K562 (cell line): ENCODE measurements around the gene TMCC1. TPM values are rescaled to one million over a fixed set of nuclear protein-coding genes. Genes with fewer than 3 reads are reported as not detected.

ENCODE experiments used
- ATAC-seq: fragments of 200-7000 bp; cut with Tn5 transposase; 3 replicates; pipeline ENCODE4 v1.9.1; 2020; ENCODE audit warnings: moderate library complexity
- BruUV-seq: library from RNA; stranded (reverse); fragments of 400-500 nt; replicated peaks from 2 replicates; lab custom pipeline; 2021; lab: Mats Ljungman, UMichigan
- CTCF ChIA-PET: fragments of 300-600 bp; formaldehyde crosslinking; extraction: SDS; loops from one replicate; lab custom pipeline; 2021; ENCODE audit warnings: low intra/inter-chr PET ratio; lab: Yijun Ruan, JAX
- POLR2A ChIA-PET: fragments of 300-600, 350-650 bp; sonication (Branson Sonifier 250); formaldehyde crosslinking; extraction: SDS; loops from one replicate; lab custom pipeline; 2021; ENCODE audit warnings: antibody characterized with exemption, inconsistent platforms; lab: Yijun Ruan, JAX
- DNase-seq, 4 experiments: peaks; one replicate each; pipeline versions ENCODE4 v3.0.0 to v3.0.0-alpha.2; 2011 to 2018; ENCODE audit warnings: low spot score in 3 of 4, mixed read lengths in 3 of 4; ENCODE audit errors: extremely low read depth in 1 of 4
- FAIRE-seq: peaks from 2 replicates; lab custom pipeline; 2011; peaks lifted over from hg19 to GRCh38; lab: Jason Lieb, UNC
- H2AFZ ChIP-seq: 2 replicates; pipeline ENCODE4 v1.6.0; 2011; ENCODE audit warnings: low read depth, low read length, control low read depth, inconsistent platforms
- H3K27ac ChIP-seq: fragments of 200-600 bp; 3 replicates; pipeline ENCODE4 v1.8.0; 2011; ENCODE audit warnings: low read depth, mild to moderate bottlenecking, control low read depth, inconsistent platforms, low read length, moderate library complexity, mixed read lengths; ENCODE audit errors: extremely low read depth
- H3K27me3 ChIP-seq, 2 experiments: fragments of 300-600 bp in 1 of 2; 2 replicates in 1 of 2; 3 replicates in 1 of 2; pipeline versions ENCODE4 v1.6.0 to v1.8.0; 2011; ENCODE audit warnings: inconsistent platforms in 2 of 2, low read length in 2 of 2, mild to moderate bottlenecking in 1 of 2, mixed read lengths in 1 of 2, moderate library complexity in 1 of 2; ENCODE audit not compliant: control insufficient read depth in 2 of 2, insufficient read depth in 2 of 2
- H3K36me3 ChIP-seq: fragments of 300-600 bp; 3 replicates; pipeline ENCODE4 v1.8.0; 2011; ENCODE audit warnings: mild to moderate bottlenecking, low read length, inconsistent platforms; ENCODE audit not compliant: control insufficient read depth, insufficient read depth
- H3K4me1 ChIP-seq, 2 experiments: fragments of 200-600 bp in 1 of 2; replicated peaks in 1 of 2; 2 replicates in 1 of 2; 3 replicates in 1 of 2; pipeline versions ENCODE4 v1.5.1 to v1.8.0; 2011; ENCODE audit warnings: inconsistent platforms in 2 of 2, low read length in 2 of 2, mild to moderate bottlenecking in 1 of 2, mixed read lengths in 1 of 2, moderate library complexity in 1 of 2; ENCODE audit not compliant: control insufficient read depth in 2 of 2, insufficient read depth in 2 of 2
- H3K4me2 ChIP-seq: 2 replicates; pipeline ENCODE4 v1.6.1; 2011; ENCODE audit warnings: low read length, control low read depth, inconsistent platforms, mixed read lengths; ENCODE audit not compliant: insufficient read depth
- H3K4me3 ChIP-seq: fragments of 200-600 bp; sonication (generic), shearing (Covaris generic); 2 replicates; pipeline ENCODE4 v1.5.1; 2016; ENCODE audit warnings: control low read depth, inconsistent platforms
- H3K79me2 ChIP-seq: fragments of 200-600 bp; 3 replicates; pipeline ENCODE4 v1.8.0; 2011; ENCODE audit warnings: low read length, inconsistent platforms; ENCODE audit not compliant: control insufficient read depth, insufficient read depth
- H3K9ac ChIP-seq, 2 experiments: 2 replicates each; pipeline versions ENCODE4 v1.6.0 to v1.6.1; 2011; ENCODE audit warnings: low read depth in 2 of 2, low read length in 2 of 2, control low read depth in 1 of 2, inconsistent platforms in 1 of 2, mild to moderate bottlenecking in 1 of 2, mixed read lengths in 1 of 2; ENCODE audit not compliant: insufficient read depth in 1 of 2
- H3K9me1 ChIP-seq: one replicate; pipeline ENCODE4 v1.6.0; 2011; ENCODE audit warnings: inconsistent platforms, mild to moderate bottlenecking, low read length, moderate library complexity; ENCODE audit not compliant: control insufficient read depth, insufficient read depth
- H3K9me3 ChIP-seq: replicated peaks from 2 replicates; pipeline ENCODE4 v1.5.1; 2011; ENCODE audit warnings: low read depth, low read length, inconsistent platforms; ENCODE audit not compliant: control insufficient read depth, insufficient read depth
- H4K20me1 ChIP-seq: replicated peaks from 2 replicates; pipeline ENCODE4 v1.6.1; 2011; ENCODE audit warnings: low read length, inconsistent platforms, mixed read lengths; ENCODE audit not compliant: control insufficient read depth, insufficient read depth
- CUX1 ChIP-seq: fragments of 200-800 bp; sonication (Bioruptor generic); IDR thresholded peaks from 2 replicates; pipeline ENCODE4 v1.6.1; 2016; ENCODE audit warnings: missing genetic modification characterization, missing compliant biosample characterization
- ZNF121 ChIP-seq: sonication (generic); formaldehyde crosslinking; conservative IDR thresholded peaks from 2 replicates; pipeline ENCODE4 v1.8.0; 2022; ENCODE audit warnings: missing genetic modification reagents
- ZNF57 ChIP-seq: fragments of 450-650 bp; formaldehyde crosslinking; IDR thresholded peaks from 2 replicates; pipeline ENCODE4 v1.4.0; 2020; ENCODE audit warnings: mild to moderate bottlenecking, moderate library complexity
- WGBS: fragments of 100-300 bp; shearing (Covaris generic); methylation state at CpG from one replicate; pipeline ENCODE4 v1.1.6; 2016; ENCODE audit warnings: low coverage, mixed read lengths; ENCODE audit not compliant: insufficient coverage; ENCODE audit errors: missing lambda C conversion rate; 5-methylcytosine and 5-hydroxymethylcytosine counted together
- in situ Hi-C: fragments of 300-500 bp; cut with MboI; formaldehyde crosslinking; loops from 4 replicates; pipeline ENCODE4 v1.15.0; 2018; ENCODE audit warnings: inconsistent platforms, mixed read lengths
- intact Hi-C: fragments of 100-400 bp; cut with micrococcal nuclease; formaldehyde crosslinking; loops from 2 replicates; pipeline ENCODE4 v1.14.2; 2022
- polyA plus RNA-seq, 8 experiments: library from polyadenylated mRNA; depleted of rRNA in 4 of 8; stranded (reverse) in 5 of 8; unstranded in 3 of 8; fragments of >200 nt; fragmentation: Nextera tagmentation in 2 of 8; fragmentation: Illumina TruSeq in 1 of 8; extraction: Ambion mirVana in 2 of 8; extraction: Trizol in 1 of 8; gene quantifications; 2 replicates each; pipeline versions ENCODE4 v1.2.1 to v1.2.3, GENCODE V29; 2011 to 2014; ENCODE audit warnings: inconsistent platforms in 1 of 8, missing spikeins in 1 of 8
- total RNA-seq, 7 experiments: library from RNA; depleted of rRNA in 6 of 7; stranded (reverse); fragments of >200 nt in 6 of 7; fragmentation: Illumina TruSeq in 2 of 7; extraction: Trizol in 2 of 7; gene quantifications; 2 replicates each; pipeline versions ENCODE4 v1.2.1 to v1.2.3, GENCODE V29; 2011 to 2021; ENCODE audit warnings: low replicate concordance in 1 of 7

Gene TMCC1
- total and polyA plus RNA-seq, 9 of the 15 experiments (the other 6 are each of a cell fraction or from before 2014, with no cell fraction given), result 0.89 to 8.7 (median 4.0) TPM

- no peaks in the 10 kb centered on the region; the same call in 2 of the 3 replicates for H3K36me3 ChIP-seq
- WGBS, result 89% methylated on average over 3 of the region's 4 CpGs
- ChIA-PET POLR2A (interaction anchor here (0.6 kb wide), 1 partner anchor 14 kb away, joined by 3 read pairs; no protein-coding TSS in a partner anchor), CTCF (no interaction called here)
- H3K27me3 ChIP-seq, result no peaks in the 10 kb centered on the region
- no peak overlapping the region for H3K4me3 ChIP-seq
- no peak overlapping the region for H3K4me2 ChIP-seq
- no peak overlapping the region for H3K27ac ChIP-seq
- DNase-seq (no peak), ATAC-seq (no peak), FAIRE-seq (no peak)
- no peak overlapping the region for H2AFZ ChIP-seq
- intact Hi-C loops (no loop called here), in situ Hi-C loops (no loop called here)
- peaks cover 0 to 24% of the 10 kb centered on the region in 2 experiments; a peak in 2 of 5 replicates for H3K4me1 ChIP-seq
- peak; percentile 69 for TF ChIP-seq ZNF121 (CRISPR knock-in tag)
- no peak for TF ChIP-seq ZNF57 (CRISPR knock-in tag)
- TF ChIP-seq CUX1 (CRISPR knock-in tag), result no peak
- no peaks in the 10 kb centered on the region for H4K20me1 ChIP-seq
- BruUV-seq, result no TSS peak
- peaks cover 20% of the 10 kb centered on the region for H3K79me2 ChIP-seq
- no peak overlapping the region for H3K9ac ChIP-seq
- no peaks in the 10 kb centered on the region for H3K9me1 ChIP-seq
- H3K9me3 ChIP-seq, result no peaks in the 10 kb centered on the region
These were observed 34.2 kb downstream of the TMCC1 start for GRCh38 chr3:129859272-129859671.
